GM12892 (cell line): ENCODE results near the gene MT1A.

ENCODE experiments used
- POLR2A ChIP-seq: IDR thresholded peaks from 2 replicates; pipeline ENCODE4 v1.6.1; 2011; ENCODE audit warnings: low read depth, low read length, control low read depth
- POLR2AphosphoS5 ChIP-seq: IDR thresholded peaks from 2 replicates; pipeline ENCODE4 v1.6.1; 2011; ENCODE audit warnings: low read depth, low read length, control low read depth

DNA sequence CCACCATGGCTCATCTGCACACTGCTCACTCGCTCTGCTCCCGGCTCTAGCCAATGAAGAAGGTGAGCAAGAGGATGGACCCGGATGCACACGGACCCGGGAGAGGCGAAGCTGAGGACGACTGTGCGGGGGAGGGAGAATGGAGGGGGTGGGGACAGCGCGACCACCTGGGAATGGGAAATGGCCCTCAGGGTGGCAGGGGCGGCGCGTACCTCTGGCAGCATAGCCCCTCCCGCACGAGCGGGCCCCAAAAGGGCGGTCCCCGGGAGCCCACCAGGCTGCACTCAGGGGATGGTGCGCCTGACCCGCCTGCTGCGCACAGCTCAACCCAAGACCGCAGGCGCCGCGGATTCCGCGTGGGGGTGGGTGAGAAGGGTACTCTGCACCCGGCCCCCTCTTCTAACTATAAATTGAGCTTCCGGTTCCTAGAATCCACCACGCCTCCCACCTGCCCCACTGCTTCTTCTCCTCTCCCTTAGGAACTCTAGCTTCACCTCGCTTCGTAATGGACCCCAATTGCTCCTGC lies 37.3 kb downstream of the MT1A start:
- TF ChIP-seq POLR2A = no peak
- no peak for TF ChIP-seq POLR2AphosphoS5
